Effector CD4-positive, alpha-beta T cell (primary cell): ENCODE measurements around the gene KCNT2.

Experiments
- DNase-seq: peaks from one replicate; pipeline ENCODE4 v3.0.0-alpha.2; 2020

KCNT2 gene

DNA sequence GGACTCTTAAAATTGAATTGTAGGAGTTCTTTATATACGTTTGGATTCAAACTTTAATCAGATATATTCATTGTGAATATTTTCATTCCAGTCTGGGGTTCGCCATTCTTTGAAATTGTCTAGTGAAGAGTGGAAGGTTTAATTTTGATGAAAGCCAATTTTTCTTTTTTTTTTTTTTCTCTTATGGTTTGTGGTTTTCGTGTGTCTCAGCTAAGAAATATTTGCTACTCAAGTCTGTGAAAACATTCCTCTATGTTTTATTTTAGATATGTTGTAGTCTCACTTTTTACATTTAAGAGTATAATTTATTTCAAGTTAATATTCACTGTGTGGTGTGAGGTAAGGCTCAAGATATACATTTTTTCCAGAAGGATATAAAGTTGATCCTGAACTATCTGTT, 220.5 kb downstream of the KCNT2 start:
- no peak for DNase-seq

DNA sequence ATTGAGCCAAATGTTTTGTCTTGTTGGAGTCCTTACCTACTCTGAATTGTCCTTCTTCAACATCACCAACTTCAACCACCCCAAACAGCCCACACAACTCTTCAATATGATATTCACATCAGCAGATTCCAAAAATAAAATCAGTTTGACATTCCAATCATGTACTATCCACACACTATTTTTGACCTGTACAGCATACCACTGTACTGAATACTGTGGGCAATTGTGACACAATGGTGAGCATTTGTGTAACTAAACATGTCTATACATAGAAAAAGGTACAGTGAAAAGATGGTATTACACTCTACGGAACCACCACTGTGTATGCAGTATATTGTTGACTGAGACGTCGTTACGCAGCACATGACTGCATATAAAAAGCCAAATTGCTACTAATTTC, 223.1 kb downstream of the KCNT2 start:
- no peak for DNase-seq

- no peak for DNase-seq
Observed at GRCh38 chr1:196382383-196382782, 225.9 kb downstream of the KCNT2 start.

- DNase-seq, result no peak
Observed at GRCh38 chr1:196381544-196381943, 226.7 kb downstream of the KCNT2 start.

DNA sequence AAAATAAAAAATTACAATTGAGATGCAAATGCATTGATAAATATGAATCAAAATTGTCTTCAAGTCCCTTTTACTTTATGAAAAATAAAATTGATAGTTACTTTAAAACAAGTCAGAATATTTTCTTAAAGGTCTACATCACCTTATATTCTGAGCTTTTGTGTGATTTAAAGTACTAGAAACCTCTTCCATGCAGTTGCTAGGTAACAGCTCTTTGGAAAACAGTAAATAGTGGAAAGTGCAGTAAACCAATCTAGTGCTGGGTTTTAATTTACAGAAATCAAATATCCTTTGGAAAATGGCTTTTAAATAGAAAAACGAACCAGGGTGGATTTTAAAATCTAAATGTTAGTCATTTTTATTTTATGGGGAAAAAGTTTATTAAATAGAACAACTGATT, 227.9 kb downstream of the KCNT2 start:
- DNase-seq, result no peak

GRCh38 chr1:196377811-196378210, 230.4 kb downstream of the KCNT2 start:
- DNase-seq, result no peak

GRCh38 chr1:196376630-196377328, 231.5 kb downstream of the KCNT2 start:
- DNase-seq, result no peak

DNA sequence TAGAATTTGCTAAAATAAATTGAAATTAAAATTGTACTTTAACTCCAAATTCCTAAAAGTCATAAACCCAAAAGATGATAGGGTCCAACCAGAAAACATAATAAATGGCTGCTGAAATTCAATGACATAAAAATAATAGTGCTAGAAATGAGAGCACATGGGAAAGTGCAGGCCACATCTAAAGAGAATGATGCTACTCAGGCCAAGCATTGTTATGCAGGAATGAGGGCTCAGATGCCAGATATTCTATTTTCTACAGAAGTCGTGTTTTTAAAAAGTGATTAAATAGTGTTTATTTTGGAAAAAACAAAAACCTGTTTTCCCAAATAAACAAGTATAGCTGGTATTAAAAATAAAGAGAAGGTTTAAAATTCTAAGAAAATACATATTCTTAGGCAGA, 234.4 kb downstream of the KCNT2 start:
- DNase-seq, result no peak

DNA sequence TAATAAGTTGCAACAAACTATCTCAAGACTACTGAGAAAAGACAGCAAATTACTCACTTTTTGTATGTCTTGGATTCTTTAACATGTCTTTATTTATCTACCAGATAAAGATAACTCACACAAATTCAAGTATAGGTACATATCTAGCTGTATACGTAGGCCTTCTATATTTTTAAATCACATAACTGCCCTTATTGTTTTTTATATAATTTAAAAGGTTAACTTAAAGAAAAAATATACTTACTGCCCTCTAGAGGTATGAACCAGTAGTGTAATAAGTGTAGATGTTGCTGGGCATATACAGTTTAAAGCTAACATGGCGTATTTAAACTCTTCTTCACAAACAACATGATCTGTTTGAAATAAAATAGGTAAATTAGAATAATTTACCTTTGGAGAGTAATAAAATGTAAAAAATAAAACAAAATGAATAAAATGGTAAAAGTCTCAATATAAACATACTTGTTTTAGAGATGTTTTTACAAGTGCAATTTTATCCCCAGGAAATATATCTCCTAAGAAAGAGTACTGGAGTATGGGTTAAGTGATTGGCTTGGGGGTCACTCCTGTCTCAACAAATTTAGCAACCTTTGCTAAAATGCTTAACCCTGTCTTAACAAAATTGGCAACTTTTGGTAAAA, 235.2 kb downstream of the KCNT2 start:
- DNase-seq, result no peak

DNA sequence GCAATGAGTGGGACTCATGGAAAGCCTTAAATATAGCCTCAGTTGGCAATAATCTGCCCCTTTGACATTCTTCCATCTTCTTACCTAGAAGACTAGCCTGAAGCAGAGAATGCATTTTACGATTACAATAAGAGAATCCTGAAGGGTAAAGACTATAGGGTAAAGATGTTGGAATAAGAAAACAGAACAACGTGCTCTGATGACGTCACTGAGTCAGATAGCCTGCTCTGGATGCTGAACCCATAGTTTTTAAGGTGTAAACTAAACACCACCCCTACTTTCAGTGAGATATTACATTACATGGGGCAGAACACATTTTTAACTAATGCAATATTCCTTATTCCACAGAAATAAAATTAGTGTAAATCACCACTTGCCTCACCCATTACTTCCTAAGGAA, 240.4 kb downstream of the KCNT2 start:
- DNase-seq, result no peak

DNA sequence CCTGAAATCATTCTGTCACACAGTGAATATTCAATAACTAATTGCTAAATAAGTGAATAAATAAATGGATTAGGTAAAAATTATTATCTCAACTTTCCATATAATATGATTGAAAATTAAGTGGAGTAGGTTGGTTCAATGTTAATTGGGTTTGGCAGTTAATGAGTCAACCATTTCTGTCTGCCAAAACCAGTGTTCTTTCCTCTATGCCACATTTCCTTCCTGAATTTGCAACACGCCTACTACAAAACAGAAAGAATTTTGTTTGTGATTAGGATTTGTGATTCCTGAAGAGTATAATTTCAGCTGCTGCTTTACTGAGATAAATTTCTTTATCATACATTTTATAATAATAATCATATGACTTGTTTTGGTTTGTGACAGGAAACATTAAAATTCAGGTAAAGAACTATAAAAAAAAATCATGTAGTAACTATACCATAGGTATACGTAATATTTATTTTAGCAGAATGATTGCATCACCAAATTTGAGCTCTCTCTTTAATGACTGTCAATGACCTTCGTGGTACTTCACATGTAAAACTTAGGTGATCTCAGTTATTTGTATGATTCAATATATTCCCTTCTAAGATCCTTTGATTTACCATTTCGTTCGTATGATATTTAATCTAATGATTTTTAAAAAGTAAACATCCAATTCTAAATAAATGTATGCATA, 241.3 kb downstream of the KCNT2 start:
- DNase-seq, result no peak

DNA sequence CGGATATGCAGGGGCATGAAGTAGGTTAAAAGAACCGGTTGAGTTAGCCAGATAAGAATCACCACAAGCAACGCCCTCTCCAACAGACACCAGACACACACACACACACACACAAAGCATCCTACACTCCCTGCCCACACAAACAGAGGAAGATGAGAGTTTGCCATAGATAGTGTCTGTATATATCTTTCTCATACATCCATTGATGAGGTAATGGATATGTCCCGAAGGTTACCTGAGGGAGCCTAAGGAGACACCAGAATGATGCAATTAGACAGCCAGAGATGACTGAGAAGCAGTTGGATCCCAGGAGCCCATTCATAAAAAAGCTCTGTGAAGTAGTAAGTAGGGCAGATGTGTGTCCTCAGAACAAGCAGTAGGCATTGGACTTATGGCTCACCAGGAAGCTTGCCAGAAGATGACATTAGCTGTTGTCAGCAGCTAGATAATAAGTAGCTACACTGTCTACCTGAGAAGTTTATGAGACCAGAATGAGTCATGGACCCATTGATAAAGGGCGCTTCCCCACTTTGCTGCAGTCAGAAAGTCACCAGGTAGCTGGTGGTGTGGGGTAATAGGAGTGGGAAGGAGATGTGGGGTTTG, 247.0 kb downstream of the KCNT2 start:
- no peak for DNase-seq

GRCh38 chr1:196357913-196358312, 250.3 kb downstream of the KCNT2 start:
- no peak for DNase-seq

DNA sequence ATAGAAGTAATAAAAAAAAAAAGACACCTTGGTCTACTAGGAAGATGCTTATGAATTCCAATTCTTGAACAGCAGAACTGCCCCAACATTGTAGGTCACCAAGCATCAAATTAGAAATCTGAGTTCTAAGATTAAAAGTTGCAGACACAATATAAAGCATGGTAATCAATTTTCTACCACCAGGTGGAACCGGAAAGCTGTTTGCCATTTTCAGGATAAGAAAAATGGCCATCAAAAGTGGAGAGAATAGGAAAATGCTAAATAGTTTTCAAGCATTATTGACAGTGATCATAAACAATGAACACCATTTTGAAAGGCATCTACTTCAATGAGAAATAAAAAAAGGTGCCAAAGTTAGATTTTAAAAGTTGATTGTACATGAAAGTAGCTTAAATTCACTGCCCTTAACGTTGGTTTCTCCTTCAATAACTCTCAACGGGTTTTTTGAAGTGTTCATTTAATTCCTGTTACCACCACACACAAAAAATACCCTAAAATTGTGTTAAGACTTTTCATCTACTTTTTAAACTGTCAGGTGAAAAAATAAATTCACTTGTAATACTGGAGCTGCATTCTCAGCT, 252.9 kb downstream of the KCNT2 start:
- DNase-seq, result no peak

GRCh38 chr1:196344453-196344852, 263.8 kb downstream of the KCNT2 start:
- no peak for DNase-seq

- no peak for DNase-seq
Observed at GRCh38 chr1:196324345-196324744, 283.9 kb downstream of the KCNT2 start.

- DNase-seq, result no peak
Observed at GRCh38 chr1:196323869-196324268, 284.4 kb downstream of the KCNT2 start.

DNA sequence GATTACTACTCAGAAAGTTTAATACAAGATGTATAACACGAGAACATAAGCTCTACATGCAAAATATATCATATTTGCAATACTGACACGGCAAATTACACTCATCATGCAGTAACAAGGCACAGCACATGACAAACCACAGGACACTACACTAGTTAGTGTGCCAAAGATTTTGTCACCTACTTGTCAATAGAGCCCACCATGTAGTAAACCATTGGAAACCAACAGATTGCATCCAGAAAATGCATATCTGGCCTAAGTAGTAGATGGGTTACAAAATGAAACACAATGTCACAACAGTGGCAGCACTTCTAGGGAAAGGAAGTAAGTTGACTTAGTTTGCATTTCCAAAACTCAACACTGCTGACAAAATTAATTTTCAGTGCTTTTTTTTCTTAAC, 288.9 kb downstream of the KCNT2 start:
- DNase-seq, result no peak

DNA sequence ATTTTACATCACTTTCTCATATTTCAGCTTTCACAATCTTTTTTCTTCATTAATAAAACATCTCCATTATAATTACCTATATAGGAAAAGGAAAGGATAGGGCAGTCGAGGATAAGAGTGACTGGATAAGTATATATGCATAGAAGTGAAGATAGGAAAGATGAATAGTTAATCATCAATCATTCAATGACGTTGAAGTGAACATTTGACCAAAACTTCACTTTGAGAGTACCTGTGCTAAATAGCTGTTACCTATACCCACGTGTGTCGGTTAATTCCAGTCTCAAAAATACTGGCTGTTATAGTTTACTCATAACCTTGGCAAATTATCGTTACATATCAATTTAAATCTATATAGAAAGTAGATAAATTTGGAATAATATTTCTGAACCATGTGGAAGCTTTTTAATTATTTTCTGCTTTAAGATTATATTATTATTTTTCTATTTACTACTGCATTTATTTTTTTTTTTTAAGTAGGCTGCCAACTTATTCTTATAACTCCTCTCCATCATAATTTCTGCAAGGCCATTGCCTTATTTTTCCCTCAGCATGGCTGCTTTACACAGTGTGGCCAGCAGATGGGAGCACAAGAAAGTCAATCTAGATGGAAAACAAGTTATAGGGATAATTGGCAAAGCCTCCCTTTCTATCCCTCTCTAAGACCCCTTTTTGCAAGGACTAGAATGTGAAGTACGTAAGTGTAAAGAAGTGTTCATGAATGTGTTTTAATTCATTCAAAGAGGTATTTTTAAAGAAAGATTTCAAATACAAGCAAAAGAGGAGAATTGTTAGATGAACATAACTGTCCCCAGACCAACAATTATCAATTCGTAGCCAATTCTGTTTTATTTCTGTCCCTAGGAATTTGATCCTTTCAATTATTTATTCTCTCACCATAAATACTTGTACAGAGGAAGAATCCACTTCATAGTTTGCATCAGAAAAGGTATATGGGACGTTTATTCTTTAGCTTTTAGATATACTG, 290.4 kb downstream of the KCNT2 start:
- no peak for DNase-seq

DNA sequence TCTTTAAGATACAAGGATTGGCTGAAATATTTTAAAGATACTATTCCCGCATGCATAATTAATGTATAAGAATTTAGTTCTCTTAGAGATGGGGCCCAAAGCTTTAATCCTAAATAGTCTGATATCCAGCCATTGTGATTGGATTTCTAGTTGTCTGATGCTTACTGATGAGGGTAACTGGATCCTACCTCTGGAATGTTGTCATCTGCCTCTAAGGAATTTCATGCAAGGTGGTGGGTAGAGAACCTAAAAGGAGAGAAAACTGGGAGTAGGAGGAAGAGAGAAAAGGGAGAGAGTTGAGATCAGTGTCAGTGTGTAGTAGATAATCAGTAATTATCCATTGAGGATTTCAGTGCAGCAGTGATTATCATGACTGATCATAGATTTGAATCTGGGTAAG, 295.5 kb downstream of the KCNT2 start:
- no peak for DNase-seq

DNA sequence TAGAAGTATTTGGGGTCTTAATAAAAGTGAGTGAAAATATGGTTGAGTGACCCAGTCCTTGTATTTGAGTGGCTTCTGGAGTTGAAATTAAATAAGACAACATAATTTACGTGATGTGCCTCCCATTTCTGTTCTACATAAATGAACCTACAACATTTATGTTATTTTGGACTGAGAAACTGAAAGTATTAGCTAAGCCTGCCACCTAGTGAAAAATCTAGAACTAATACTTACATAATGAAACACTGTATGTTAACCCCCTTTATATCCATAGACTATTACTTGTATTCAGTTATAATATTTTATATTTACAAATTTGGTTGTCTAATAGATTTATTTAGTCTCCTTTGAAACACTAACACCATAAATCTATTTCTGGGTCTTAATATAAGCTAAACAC, 298.9 kb downstream of the KCNT2 start:
- DNase-seq, result no peak

DNA sequence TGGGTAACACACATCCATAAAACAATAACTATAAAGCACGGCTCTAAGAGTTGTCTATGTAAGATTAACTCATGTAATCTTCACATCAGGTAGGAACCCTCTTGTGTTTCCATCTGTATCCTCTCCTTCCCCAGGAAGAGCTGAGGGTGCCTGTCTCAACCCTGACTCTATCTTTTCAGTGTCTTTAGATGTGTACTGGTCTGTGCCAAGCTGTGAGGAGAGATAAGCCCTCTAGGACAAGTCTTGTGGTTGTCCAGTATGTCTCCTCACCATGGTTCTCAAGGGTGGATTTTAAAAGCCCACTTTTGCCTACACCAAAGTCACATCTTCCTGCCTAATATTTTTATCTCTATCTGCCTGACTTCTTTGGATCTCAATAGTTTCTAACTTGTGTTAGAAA, 300.1 kb downstream of the KCNT2 start:
- no peak for DNase-seq
